Testis (tissue), 3 donors: ENCODE measurements around the gene DOK6. TPM values are rescaled to one million over a fixed set of nuclear protein-coding genes. Genes with fewer than 3 reads are reported as not detected.

ENCODE experiments used
- DNase-seq: peaks from one replicate; pipeline ENCODE4 v3.0.0-alpha.2; 2019
- H3K27ac ChIP-seq, 2 donors: fragments of 200-600 bp; sonication (generic); one replicate each; pipeline ENCODE4 v1.5.1; 2019
- H3K27me3 ChIP-seq: fragments of 200-600 bp; sonication (generic); one replicate; pipeline ENCODE4 v1.5.1; 2019
- H3K36me3 ChIP-seq: fragments of 200-600 bp; sonication (generic); one replicate; pipeline ENCODE4 v1.5.1; 2017; ENCODE audit warnings: low read depth; ENCODE audit errors: missing control alignments
- H3K4me1 ChIP-seq: fragments of 200-600 bp; sonication (generic); one replicate; pipeline ENCODE4 v1.5.1; 2019
- H3K4me3 ChIP-seq, 2 donors: fragments of 200-600 bp; sonication (generic); one replicate each; pipeline ENCODE4 v1.5.1; 2017 to 2019
- H3K9me3 ChIP-seq: fragments of 200-600 bp; sonication (generic); one replicate; pipeline ENCODE4 v1.5.1; 2017
- CTCF ChIP-seq, 3 experiments: fragments of 450-650 bp in 2 of 3; fragments of 200-600 bp in 1 of 3; sonication (generic) in 1 of 3; IDR thresholded peaks; one replicate each; pipeline ENCODE4 v1.5.1; 2016 to 2019; ENCODE audit warnings: antibody characterized with exemption in 3 of 3, mild to moderate bottlenecking in 2 of 3, moderate library complexity in 1 of 3
- POLR2A ChIP-seq: fragments of 450-650 bp; IDR thresholded peaks from one replicate; pipeline ENCODE4 v1.6.1; 2017; ENCODE audit warnings: antibody characterized with exemption, mild to moderate bottlenecking, moderate library complexity
- WGBS, 2 donors: methylation state at CpG; one replicate each; pipeline ENCODE4 v1.1.5; 2018; 5-methylcytosine and 5-hydroxymethylcytosine counted together
- intact Hi-C: fragments of 100-400 bp; cut with DNase I; formaldehyde crosslinking; loops from one replicate; pipeline ENCODE4 v1.15.1; 2023; ENCODE audit warnings: low total_unique reads
- polyA plus RNA-seq: library from polyadenylated mRNA; stranded (reverse); fragments of 350-450 nt; fragmentation: Illumina TruSeq; extraction: RNeasy Lipid Tissue Mini Kit (QIAGEN cat#74804); gene quantifications from one replicate; pipeline ENCODE4 v1.2.3, GENCODE V29; 2014; ENCODE audit warnings: low read depth, low replicate concordance; ENCODE audit not compliant: insufficient read depth
- total RNA-seq, 2 donors: library from RNA; depleted of rRNA; stranded (reverse); fragments of >200 nt; gene quantifications; one replicate each; pipeline ENCODE4 v1.2.3, GENCODE V29; 2016

The DOK6 gene
- total and polyA plus RNA-seq, 3 donors from 2014 or later: 0.71 to 11.1 (median 8.5) TPM

- intact Hi-C loops: no loop called here
- TF ChIP-seq POLR2A (no peak), CTCF (IDR thresholded peaks at IDR 0.05) (no peak)
- Histone ChIP-seq H3K4me1 (no peaks in the 10 kb centered on the region), H3K9me3 (no peaks in the 10 kb centered on the region), H3K4me3 (no peak overlapping the region), H3K27ac (no peak overlapping the region), H3K27me3 (no peaks in the 10 kb centered on the region), H3K36me3 (no peaks in the 10 kb centered on the region)
- no peak for DNase-seq
- 60 to 92% methylated on average over 2 of the region's 2 CpGs for WGBS, 2 donors
Observed at GRCh38 chr18:69491576-69491975, 90.9 kb downstream of the DOK6 start.

GRCh38 chr18:69492861-69493260, 92.2 kb downstream of the DOK6 start:
- no peak overlapping the region for H3K27ac ChIP-seq
- no peaks in the 10 kb centered on the region for H3K27me3 ChIP-seq
- intact Hi-C loops: no loop called here
- no peak for DNase-seq
- H3K4me3 ChIP-seq: no peak overlapping the region
- TF ChIP-seq POLR2A: no peak
- TF ChIP-seq CTCF (IDR thresholded peaks at IDR 0.05): no peak
- no peaks in the 10 kb centered on the region for H3K9me3 ChIP-seq
- no peaks in the 10 kb centered on the region for H3K36me3 ChIP-seq
- H3K4me1 ChIP-seq: no peaks in the 10 kb centered on the region
- 83% methylated on average over 2 of the region's 2 CpGs for WGBS, 2 donors

- Histone ChIP-seq H3K27ac (no peak overlapping the region), H3K36me3 (no peaks in the 10 kb centered on the region), H3K9me3 (no peaks in the 10 kb centered on the region), H3K27me3 (no peaks in the 10 kb centered on the region), H3K4me1 (no peaks in the 10 kb centered on the region), H3K4me3 (no peak overlapping the region)
- no peak for DNase-seq
- intact Hi-C loops: no loop called here
- 60 to 91% methylated on average over 2 to 4 of the region's 4 CpGs for WGBS, 2 donors
- TF ChIP-seq POLR2A: no peak
- TF ChIP-seq CTCF (IDR thresholded peaks at IDR 0.05): no peak
Observed at GRCh38 chr18:69494841-69495240, 94.2 kb downstream of the DOK6 start.

GRCh38 chr18:69495338-69495737, 94.7 kb downstream of the DOK6 start:
- Histone ChIP-seq H3K4me3 (no peak overlapping the region), H3K4me1 (no peaks in the 10 kb centered on the region), H3K27ac (no peak overlapping the region), H3K36me3 (no peaks in the 10 kb centered on the region), H3K27me3 (no peaks in the 10 kb centered on the region), H3K9me3 (no peaks in the 10 kb centered on the region)
- TF ChIP-seq POLR2A (no peak), CTCF (IDR thresholded peaks at IDR 0.05) (no peak)
- intact Hi-C loops: no loop called here
- WGBS, 2 donors: 53 to 64% methylated on average over 3 to 5 of the region's 5 CpGs
- no peak for DNase-seq

GRCh38 chr18:69495841-69496533, 95.3 kb downstream of the DOK6 start:
- 58 to 74% methylated on average over 5 to 20 of the region's 20 CpGs for WGBS, 2 donors
- no peak overlapping the region for H3K4me3 ChIP-seq

More at GRCh38 chr18:69495841-69496533, 95.3 kb downstream of the DOK6 start:
- no peaks in the 10 kb centered on the region for H3K36me3 ChIP-seq
- H3K4me1 ChIP-seq: no peaks in the 10 kb centered on the region
- no peaks in the 10 kb centered on the region for H3K27me3 ChIP-seq
- intact Hi-C loops: no loop called here
- H3K27ac ChIP-seq: no peak overlapping the region
- TF ChIP-seq CTCF (IDR thresholded peaks at IDR 0.05): no peak
- TF ChIP-seq POLR2A: no peak
- no peaks in the 10 kb centered on the region for H3K9me3 ChIP-seq
- no peak for DNase-seq
